AG10803 (cell line): ENCODE measurements around the gene ANKLE1.

Experiments
- DNase-seq: peaks from one replicate; pipeline ENCODE4 v3.0.0; 2010; ENCODE audit warnings: low read depth
- H3K4me3 ChIP-seq: 2 replicates; pipeline ENCODE4 v1.5.1; 2011; ENCODE audit warnings: mild to moderate bottlenecking, low read length, control low read depth
- CTCF ChIP-seq: conservative IDR thresholded peaks from 2 replicates; pipeline ENCODE4 v1.5.1; 2011; ENCODE audit warnings: mild to moderate bottlenecking, low read length, control low read depth, inconsistent platforms

Gene ANKLE1

GRCh38 chr19:17304386-17305215, 22.9 kb downstream of the ANKLE1 start:
- H3K4me3 ChIP-seq = no peak overlapping the region; the same call in none of the 2 replicates
- no peak for DNase-seq
- TF ChIP-seq CTCF = no peak

- DNase-seq = no peak
- peak overlapping the region; percentile 81 for H3K4me3 ChIP-seq
- no peak for TF ChIP-seq CTCF
Measured at GRCh38 chr19:17305216-17305516, 23.5 kb downstream of the ANKLE1 start.

GRCh38 chr19:17305517-17306284, 24.0 kb downstream of the ANKLE1 start, which contains the start of gene MRPL34:
Gene MRPL34 (plus strand): TSS chr19:17305872. CDS start chr19:17305893, 21 bp downstream.
- TF ChIP-seq CTCF = peak; percentile 67
- peak within 1 kb of the TSS; percentile 81 for H3K4me3 ChIP-seq
- peak; percentile 99 for DNase-seq

- H3K4me3 ChIP-seq = peak overlapping the region; percentile 81
- TF ChIP-seq CTCF = no peak
- DNase-seq = no peak
Measured at GRCh38 chr19:17306285-17306714, 24.6 kb downstream of the ANKLE1 start.

- no peak overlapping the region for H3K4me3 ChIP-seq
Measured at GRCh38 chr19:17307876-17308377, 26.2 kb downstream of the ANKLE1 start.

GRCh38 chr19:17309198-17309964, 27.7 kb downstream of the ANKLE1 start, which contains the start of gene DDA1:
Gene DDA1 (plus strand): TSS chr19:17309563. CDS start chr19:17309655, 92 bp downstream.
- no peak for TF ChIP-seq CTCF
- DNase-seq = peak; percentile 100
- H3K4me3 ChIP-seq = peak within 1 kb of the TSS; percentile 90

More at GRCh38 chr19:17307876-17308377, 26.2 kb downstream of the ANKLE1 start:
- no peak for TF ChIP-seq CTCF
- DNase-seq = no peak
